ENCODE results near the gene PCA3. TPM values are rescaled to one million over a fixed set of nuclear protein-coding genes. Genes with fewer than 3 reads are reported as not detected.

Gene PCA3
- total and polyA plus RNA-seq, 10 of the 15 experiments (the other 5 are each of a cell fraction or from before 2014, with no cell fraction given), result 0.05 TPM; not detected in 9

- H4K20me1 ChIP-seq (ENCODE audit: control insufficient read depth, insufficient read depth), result no peaks in the 10 kb centered on the region
- ATAC-seq (no peak), FAIRE-seq (no peak), DNase-seq (ENCODE audit: low read depth, low spot score) (no peak)
- no peaks in the 10 kb centered on the region for H3K79me2 ChIP-seq (ENCODE audit: control insufficient read depth, insufficient read depth, low read length)
- WGBS (ENCODE audit: insufficient coverage, insufficient replicate concordance, low lambda C conversion rate, missing lambda C conversion rate), result 15% methylated on average over 6 of the region's 6 CpGs
- no peaks in the 10 kb centered on the region for H3K4me1 ChIP-seq (ENCODE audit: control insufficient read depth, insufficient read depth, low read length)
- intact Hi-C loops (cut with micrococcal nuclease; ENCODE audit: unreplicated experiment), result no loop called here
- no TSS peak for BruUV-seq (replicated peaks)
- ChIA-PET POLR2A (no interaction called here), RAD21 (ENCODE audit: unreplicated experiment) (interaction anchor here (2.2 to 3.6 kb wide), 2 partner anchors 184 to 339 kb away, joined by 7 to 17 read pairs; no protein-coding TSS in a partner anchor), SMC1A (ENCODE audit: uncharacterized antibody, unreplicated experiment) (interaction anchor here (1.2 to 2.5 kb wide), 2 partner anchors 174 to 176 kb away, joined by 3 to 10 read pairs; no protein-coding TSS in a partner anchor), CTCF (interaction anchor here (0.5 to 5.3 kb wide), 5 partner anchors 175 to 339 kb away, joined by 3 to 56 read pairs (median 11); no protein-coding TSS in a partner anchor)
- no peak overlapping the region for H3K27ac ChIP-seq (ENCODE audit: control insufficient read depth, insufficient read depth)
- no peaks in the 10 kb centered on the region for H3K9me3 ChIP-seq (replicated peaks; ENCODE audit: control insufficient read depth, insufficient read depth, low read length)
- H3K36me3 ChIP-seq (ENCODE audit: control insufficient read depth in 2 of 2, insufficient read depth in 2 of 2, low read length in 1 of 2), result no peaks in the 10 kb centered on the region
- TF ChIP-seq CEBPZ (IDR thresholded peaks at IDR 0.05; ENCODE audit: low read depth, low read length) (no peak), ZNF217 (IDR thresholded peaks at IDR 0.05) (no peak), TARDBP (IDR thresholded peaks at IDR 0.05; ENCODE audit: borderline replicate concordance) (no peak), TBL1XR1 (IDR thresholded peaks at IDR 0.05; ENCODE audit: low read depth, low read length) (no peak), MYC (IDR thresholded peaks at IDR 0.05; ENCODE audit: insufficient read depth, insufficient read length, insufficient replicate concordance, low read length, severe bottlenecking) (no peak), EGR1 (IDR thresholded peaks at IDR 0.05; ENCODE audit: borderline replicate concordance in 1 of 2, low read depth in 2 of 2, low read length in 2 of 2) (no peak), SUPT20H (IDR thresholded peaks at IDR 0.05; ENCODE audit: borderline replicate concordance, control insufficient read depth, low read depth, low read length) (no peak), EED (IDR thresholded peaks at IDR 0.05; ENCODE audit: low read depth) (no peak), RELA (IDR thresholded peaks at IDR 0.05; ENCODE audit: borderline replicate concordance, partially characterized antibody) (no peak), CREB1 (IDR thresholded peaks at IDR 0.05; ENCODE audit: low read depth) (no peak), E4F1 (IDR thresholded peaks at IDR 0.05; ENCODE audit: borderline replicate concordance, partially characterized antibody) (no peak), ATF7 (IDR thresholded peaks at IDR 0.05; ENCODE audit: low read depth) (no peak)
- TF ChIP-seq, protein P1, sequence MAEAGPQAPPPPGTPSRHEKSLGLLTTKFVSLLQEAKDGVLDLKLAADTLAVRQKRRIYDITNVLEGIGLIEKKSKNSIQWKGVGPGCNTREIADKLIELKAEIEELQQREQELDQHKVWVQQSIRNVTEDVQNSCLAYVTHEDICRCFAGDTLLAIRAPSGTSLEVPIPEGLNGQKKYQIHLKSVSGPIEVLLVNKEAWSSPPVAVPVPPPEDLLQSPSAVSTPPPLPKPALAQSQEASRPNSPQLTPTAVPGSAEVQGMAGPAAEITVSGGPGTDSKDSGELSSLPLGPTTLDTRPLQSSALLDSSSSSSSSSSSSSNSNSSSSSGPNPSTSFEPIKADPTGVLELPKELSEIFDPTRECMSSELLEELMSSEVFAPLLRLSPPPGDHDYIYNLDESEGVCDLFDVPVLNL (IDR thresholded peaks at IDR 0.05; ENCODE audit: low read depth, low read length), result no peak
- in situ Hi-C loops (cut with MboI), result loop anchor here (25.0 kb wide), 1 partner anchor 350 kb away; no protein-coding TSS in a partner anchor
- H2AFZ ChIP-seq (ENCODE audit: control insufficient read depth, low read depth, low read length), result no peak overlapping the region
- H3K27me3 ChIP-seq (replicated peaks in 1 of 2; ENCODE audit: control insufficient read depth in 2 of 2, insufficient read depth in 2 of 2, low read length in 1 of 2), result no peaks in the 10 kb centered on the region; a peak in 1 of 4 replicates
- no peak overlapping the region for H3K4me2 ChIP-seq (ENCODE audit: control insufficient read depth, insufficient read depth)
- H3K4me3 ChIP-seq, result no peak overlapping the region
- no peak overlapping the region for H3K9ac ChIP-seq (ENCODE audit: control insufficient read depth, insufficient read depth, low read length)
Measured at GRCh38 chr9:76812591-76812990, 48.4 kb downstream of the PCA3 start.

All from GM12878 (cell line).